HG03354 (cell line): ENCODE results near the gene ZSCAN5C.
"Not testable (repeated sequence)": the region's sequence is repeated elsewhere in the genome, so short reads cannot be mapped to it uniquely, and the experiment has no call there.

Source experiments
- ATAC-seq: cut with Tn5 transposase; IDR thresholded peaks from one replicate; pipeline ENCODE4 v1.9.1; 2021; ENCODE audit warnings: mild to moderate bottlenecking; ENCODE audit not compliant: unreplicated experiment, poor library complexity, severe bottlenecking

The ZSCAN5C gene, protein sequence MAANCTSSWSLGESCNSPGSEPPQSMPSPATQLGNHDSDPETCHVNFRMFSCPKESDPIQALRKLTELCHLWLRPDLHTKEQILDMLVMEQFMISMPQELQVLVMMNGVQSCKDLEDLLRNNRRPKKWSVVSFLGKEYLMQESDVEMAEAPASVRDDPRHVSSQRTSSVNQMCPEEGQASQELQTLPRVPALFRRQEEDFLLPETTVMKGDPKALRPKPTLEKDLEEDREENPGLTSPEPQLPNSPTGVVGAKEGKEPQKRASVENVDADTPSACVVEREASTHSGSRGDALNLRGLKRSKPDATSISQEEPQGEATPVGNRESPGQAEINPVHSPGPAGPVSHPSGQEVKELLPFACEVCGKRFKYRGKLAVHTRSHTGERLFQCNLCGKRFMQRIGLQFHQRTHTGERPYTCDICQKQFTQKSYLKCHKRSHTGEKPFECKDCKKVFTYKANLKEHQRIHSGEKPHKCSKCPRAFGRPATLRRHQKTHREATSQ

DNA sequence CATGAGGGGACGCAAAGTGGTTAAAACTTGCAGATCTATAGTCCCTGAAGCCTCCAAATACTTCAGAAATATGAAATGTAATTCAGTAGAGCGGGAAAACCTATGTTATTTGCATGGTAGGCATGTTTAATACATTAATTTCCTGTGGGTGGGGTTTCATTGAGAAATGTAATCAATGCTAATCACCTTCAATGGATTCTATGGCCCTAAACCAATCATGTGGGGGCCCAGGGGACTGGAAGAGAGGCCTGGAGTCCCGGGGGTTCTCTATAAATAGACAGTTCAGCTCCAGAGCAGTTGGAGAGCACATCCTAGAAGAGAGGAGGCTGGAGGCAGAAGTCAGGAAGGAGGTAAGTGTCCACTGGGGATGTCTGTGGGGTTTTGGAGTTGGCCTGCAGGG is at the start of gene ZSCAN5C:
Gene ZSCAN5C (plus strand): TSS at position 301 of the 400 bp plus-strand sequence. CDS start 3,641 bp downstream, outside the sequence.
- no peak for ATAC-seq

DNA sequence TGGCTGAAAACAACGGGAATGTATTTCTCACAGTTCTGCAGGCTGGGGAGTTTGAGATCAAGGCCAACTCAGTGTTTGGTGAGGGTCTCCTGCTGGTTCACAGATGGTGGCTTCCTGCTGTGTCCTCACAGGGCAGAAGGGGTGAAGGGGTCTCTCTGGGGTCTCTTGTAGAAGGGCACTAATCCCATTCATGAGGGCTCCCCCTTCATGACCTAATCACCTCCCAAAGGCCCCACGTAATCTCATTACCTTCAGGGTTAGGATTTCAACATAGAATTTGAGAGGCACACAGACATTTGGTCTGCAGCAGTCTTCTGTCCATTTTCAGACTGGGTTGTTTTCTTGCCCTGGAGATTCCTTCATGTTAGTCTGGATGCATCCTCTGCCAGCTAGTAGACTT is 49.4 kb upstream of the ZSCAN5C start:
- no peak for ATAC-seq

DNA sequence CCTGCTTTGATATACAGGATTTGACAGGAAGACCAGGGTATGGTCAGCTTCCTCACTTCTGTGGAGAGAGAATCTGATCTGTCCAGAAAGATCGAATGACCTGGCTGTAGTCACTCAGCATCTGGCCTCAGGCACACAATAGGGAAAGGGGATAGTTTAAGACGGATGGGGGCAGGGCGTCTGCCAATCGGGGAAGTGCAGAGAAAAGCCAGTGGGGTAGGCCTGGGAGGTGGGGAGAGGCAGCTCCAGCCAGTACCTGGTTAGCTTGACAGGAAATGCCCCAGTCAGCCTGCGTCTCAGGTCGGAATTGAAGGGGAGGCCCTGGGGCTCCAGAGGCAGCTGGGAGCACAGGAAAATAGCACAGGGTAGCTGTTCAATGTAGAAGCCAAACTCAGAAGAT is 48.6 kb upstream of the ZSCAN5C start:
- no peak for ATAC-seq

DNA sequence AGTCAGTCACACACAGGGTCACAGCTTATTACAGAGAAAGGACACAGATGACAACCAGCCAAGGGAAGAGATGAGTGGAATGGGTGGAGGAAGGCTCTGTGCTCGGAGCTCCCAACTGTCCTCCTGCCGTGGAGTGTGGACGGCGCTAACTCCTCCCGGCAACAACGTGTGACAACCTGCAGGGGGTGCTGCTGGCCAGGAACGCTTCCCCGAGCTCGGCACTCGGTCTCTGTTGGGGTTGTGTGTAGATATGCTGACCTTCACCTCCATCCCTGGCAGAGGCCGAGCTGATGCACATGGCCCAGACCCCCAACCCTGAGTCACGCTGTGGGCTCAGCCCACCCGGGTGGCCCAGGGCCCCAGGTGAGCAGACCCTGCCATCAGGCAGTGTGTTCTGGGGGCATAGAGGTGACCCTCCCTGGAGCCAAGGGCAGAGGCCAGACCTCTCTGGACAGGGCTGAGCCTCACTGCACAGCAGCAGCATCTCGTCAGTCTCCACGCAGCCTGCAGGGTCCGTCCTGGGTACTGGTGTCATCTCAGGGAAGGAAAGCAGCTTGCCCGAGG is 46.9 kb upstream of the ZSCAN5C start:
- no peak for ATAC-seq

DNA sequence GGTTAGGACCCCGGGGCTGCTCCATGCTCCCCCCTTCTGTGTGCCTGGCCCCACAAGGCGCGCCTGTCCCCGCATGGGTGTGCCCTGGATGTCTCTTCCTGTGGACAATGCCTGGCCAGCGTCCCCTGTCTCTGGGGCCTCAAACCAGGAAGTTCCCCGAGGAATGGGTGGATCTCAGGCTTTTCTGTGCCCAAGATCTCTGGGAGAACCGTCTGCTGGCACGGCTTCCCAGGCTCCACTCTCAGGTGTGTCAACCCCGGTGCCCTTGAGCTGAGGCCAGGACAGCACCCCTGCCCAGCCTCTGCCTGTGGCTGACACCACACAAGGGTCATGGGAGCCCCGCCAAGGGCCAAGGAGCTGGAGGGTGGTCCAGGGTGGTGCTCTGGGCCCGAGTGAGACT is 45.3 kb upstream of the ZSCAN5C start:
- no peak for ATAC-seq

DNA sequence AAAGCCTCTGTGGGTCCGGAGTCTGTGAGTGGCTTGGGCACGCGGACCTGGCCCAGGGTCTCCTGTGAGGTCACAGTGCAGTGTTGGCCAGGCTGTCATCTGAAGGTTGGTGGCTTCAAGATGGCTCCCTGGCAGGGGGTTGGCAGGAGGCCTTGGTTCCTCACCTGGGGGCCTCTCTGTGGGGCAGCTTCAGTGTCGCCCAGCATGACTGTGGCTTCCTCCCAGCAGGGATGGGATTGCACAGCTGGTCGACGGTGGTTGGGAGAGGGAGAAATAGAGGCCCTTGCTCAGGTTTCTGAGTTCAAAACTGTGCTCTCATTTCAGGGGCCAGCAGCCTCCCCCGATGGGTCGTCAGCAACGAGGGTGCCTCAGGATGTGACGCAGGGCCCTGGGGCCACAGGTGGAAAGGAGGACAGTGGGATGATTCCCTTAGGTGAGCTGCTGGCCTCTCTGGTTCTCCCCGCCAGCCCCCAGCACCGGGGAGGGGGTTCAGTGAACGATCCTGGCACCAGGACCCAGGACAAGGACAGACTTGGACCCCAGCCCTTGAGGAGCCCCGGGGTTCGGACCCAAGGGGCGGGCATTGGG is 43.8 kb upstream of the ZSCAN5C start:
- no peak for ATAC-seq

DNA sequence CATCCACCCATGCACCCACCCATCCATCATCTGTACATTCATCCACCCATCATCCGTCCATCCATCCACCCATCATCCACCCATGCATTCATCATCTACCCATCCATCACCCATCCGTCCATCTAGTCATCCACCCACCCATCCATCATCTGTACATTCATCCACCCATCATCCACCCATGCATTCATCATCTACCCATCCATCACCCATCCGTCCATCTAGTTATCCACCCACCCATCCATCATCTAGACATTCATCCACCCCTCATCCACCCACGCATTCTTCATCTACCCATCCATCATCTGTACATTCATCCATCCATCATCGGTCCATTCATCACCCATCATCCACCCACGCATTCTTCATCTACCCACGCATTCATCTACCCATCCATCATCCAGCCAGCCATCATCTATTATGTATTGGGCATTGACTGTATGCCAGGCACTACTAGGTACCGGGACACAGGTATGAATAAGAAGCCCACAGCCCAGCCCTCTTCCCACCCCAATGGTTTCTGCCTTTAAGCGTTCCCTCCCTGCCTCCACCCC is 43.0 kb upstream of the ZSCAN5C start:
- no peak for ATAC-seq

DNA sequence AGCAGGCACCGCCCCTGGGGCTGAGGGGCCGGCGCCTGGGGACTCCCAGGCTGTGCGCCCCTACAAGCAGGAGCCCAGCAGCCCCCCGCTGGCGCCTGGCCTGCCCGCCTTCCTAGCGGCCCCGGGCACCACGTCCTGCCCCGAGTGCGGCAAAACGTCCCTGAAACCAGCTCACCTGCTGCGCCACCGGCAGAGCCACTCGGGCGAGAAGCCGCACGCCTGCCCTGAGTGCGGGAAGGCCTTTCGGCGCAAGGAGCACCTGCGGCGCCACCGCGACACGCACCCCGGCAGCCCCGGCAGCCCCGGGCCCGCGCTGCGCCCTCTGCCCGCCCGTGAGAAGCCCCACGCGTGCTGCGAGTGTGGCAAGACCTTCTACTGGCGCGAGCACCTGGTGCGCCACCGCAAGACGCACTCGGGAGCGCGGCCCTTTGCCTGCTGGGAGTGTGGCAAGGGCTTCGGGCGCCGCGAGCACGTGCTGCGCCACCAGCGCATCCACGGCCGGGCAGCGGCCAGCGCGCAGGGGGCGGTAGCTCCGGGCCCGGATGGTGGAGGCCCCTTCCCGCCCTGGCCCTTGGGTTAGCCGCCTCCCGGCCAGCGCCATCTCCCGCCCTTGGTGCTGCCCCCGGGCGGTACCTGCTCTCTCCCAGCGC is 42.3 kb upstream of the ZSCAN5C start:
- no peak for ATAC-seq

DNA sequence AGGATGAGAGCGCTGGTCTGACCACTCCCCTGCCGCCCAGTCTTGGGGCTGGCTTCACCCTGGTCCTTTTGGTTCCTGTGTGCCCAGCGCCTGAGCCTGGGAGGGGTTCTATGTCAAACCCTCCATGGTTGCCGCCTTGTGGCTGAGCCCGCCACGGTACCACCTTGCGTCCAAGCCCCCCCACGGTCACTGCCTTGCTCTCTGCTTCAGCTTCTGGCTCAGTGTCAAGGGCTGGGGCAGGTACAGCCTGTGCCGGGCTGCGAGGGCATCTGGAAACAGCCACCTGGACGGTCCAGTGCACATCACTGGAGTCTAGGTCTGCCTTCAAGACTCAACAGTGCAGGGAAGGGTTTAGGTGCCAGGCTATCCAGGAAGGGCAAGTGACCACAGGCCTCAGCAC is 40.5 kb upstream of the ZSCAN5C start:
- ATAC-seq: no peak

DNA sequence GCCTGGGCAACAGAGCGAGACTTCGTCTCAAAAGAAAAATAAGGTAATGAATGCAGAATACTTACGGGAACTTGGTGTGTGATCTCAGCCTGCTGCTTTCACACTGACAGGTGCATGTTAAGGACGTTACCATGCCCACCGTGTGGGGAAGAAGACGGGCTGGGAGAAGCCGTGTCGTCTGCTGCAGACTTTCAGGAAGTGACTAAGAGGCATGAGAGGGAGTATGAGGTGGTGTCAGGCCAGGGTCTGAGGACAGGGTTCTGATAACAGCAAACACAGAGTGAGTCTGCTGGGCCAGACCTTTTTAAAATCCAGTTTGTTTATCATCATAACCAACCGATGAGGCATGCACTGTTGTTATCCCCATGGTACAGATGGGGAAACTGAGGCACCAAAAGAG is 39.8 kb upstream of the ZSCAN5C start:
- ATAC-seq: no peak

DNA sequence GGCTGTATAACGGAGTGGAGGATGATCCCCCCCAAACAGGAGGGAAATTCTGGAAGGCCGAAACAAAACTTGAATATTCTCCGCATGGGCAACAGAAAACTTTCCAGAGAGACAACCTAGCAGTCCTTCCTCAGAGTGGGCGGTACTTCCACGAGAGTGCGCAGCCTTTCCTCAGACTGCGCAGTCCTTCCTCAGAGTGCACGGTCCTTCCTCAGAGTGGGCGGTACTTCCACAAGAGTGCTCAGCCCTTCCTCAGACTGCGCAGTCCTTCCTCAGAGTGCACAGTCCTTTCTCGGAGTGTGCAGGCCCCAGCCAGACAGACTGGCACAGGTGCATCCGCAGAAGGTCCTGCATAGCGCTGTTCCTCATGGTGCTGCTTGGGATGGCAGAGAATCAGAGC is 39.0 kb upstream of the ZSCAN5C start:
- no peak for ATAC-seq

DNA sequence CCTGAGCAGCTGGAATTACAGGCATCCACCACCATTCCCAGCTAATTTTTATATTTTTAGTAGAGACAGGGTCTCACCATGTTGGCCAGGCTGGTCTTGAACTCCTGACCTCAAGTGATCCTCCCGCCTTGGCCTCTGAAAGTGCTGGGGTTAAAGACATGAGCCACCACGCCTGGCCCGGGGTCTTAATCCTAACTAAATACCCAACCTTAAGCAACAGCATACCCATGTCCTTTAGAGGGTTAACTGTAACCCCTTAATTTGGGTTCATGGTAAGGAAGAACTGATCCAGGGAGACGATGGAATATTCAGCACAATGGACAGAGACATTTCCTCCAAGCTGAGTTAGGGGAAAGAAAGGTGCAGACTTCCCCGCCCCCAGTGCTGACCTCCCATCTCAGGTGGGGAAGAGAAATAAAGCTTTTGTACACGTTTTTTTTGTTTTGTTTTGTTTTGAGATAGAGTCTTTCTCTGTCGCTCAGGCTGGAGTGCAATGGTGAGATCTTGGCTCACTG is 35.0 kb upstream of the ZSCAN5C start:
- no peak for ATAC-seq

DNA sequence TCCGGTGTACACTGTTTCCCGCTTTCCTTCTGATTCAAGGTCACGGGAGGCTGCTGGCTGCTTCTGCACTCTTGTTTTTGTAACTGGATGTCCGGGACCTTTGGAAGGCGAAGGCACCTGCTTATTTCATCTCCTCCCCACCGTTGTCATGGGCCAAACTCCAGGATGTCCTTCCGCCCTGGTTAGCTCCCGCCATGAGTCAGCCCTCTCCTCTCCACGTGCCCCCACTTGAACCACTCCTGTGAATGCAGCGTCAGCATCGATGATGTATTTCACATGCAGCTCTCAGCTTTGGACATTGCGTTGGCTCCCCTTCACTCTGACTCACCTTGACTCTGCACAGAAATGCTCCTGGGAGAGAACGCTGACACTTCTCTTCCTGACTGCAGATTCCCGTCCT is 31.8 kb upstream of the ZSCAN5C start:
- no peak for ATAC-seq

DNA sequence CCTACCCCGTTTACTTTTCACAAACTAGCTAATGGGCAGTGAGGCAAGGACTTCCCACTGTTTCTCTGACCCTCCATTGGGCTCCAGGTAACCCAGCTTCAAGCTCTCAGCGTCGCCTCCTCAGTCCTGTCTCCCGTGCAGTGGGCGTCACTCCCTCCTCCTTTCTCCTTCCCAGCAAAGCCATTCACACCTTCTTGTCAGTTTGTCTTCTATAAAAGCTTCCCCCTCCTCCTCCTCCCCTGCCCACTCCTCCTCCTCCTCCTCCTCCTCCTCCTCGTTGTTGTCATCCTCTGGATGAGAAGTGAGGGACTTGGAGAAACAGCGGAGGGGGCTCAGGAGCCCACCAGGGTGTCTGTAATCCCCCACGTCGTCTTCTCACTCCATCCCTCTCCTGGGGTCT is 28.0 kb upstream of the ZSCAN5C start:
- no peak for ATAC-seq

DNA sequence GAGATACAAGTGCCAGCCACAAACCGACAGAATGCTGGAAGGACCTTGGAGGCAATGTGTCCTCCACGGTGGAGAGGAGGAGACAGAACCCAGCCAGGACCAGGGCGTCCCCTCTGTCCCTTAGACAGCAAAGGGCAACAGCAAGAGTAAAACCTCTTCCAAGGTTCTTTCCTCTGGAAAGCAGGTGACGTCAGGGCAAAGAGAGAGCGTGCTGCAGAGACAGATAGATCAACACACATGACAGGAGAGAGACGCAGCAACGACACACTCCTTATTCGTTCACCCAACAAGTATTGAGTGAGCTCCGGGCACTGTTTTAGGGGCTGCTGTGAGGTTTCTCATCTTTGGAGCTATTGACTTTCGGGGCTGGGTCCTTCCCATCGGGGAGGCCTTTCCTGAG is 27.5 kb upstream of the ZSCAN5C start:
- no peak for ATAC-seq

DNA sequence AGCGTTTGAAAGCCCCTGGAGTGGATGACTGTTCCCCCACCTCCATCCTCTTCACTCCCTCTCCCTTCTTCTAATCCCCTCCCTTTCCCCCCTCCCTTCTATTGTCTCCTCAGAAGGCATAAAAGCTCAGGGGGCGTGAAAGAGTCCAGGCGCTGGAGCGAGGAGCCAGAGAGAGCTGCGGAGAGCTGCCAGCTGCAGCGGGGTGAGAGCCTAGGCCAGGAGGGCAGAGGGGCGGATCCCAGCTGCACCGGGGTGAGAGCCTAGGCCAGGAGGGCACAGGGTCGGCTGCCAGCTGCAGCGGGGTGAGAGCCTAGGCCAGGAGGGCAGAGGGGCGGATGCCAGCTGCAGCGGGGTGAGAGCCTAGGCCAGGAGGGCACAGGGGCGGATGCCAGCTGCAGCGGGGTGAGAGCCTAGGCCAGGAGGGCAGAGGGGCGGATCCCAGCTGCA is 26.2 kb upstream of the ZSCAN5C start, which contains the start of gene GALP:
Gene GALP (plus strand): TSS at position 148 of the 447 bp plus-strand sequence. CDS start 1,101 bp downstream, outside the sequence.
- ATAC-seq: not testable (repeated sequence)

DNA sequence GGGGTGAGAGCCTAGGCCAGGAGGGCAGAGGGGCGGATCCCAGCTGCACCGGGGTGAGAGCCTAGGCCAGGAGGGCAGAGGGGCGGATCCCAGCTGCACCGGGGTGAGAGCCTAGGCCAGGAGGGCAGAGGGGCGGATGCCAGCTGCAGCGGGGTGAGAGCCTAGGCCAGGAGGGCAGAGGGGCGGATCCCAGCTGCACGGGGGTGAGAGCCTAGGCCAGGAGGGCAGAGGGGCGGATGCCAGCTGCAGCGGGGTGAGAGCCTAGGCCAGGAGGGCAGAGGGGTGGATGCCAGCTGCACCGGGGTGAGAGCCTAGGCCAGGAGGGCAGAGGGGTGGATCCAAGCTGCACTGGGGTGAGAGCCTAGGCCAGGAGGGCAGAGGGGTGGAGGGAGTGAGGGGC is 25.8 kb upstream of the ZSCAN5C start:
- not testable (repeated sequence) for ATAC-seq

DNA sequence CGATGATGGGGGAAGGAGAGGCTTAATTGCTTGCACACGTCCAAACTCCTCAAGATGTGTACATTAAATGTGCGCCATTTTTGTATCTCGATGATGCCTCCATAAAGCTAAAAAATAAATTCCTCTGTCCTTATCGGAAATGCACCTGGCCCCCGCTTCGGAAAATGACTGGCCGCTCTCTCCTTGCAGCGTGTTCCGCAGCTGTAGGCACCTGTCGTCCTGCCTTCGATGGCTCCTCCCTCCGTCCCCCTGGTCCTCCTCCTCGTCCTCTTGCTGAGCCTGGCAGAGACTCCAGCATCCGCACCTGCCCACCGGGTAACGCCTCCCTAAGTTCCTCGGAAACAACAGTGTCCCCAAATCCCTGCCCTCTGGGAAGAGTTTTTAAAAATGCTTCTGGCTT is 25.2 kb upstream of the ZSCAN5C start:
- ATAC-seq: no peak

DNA sequence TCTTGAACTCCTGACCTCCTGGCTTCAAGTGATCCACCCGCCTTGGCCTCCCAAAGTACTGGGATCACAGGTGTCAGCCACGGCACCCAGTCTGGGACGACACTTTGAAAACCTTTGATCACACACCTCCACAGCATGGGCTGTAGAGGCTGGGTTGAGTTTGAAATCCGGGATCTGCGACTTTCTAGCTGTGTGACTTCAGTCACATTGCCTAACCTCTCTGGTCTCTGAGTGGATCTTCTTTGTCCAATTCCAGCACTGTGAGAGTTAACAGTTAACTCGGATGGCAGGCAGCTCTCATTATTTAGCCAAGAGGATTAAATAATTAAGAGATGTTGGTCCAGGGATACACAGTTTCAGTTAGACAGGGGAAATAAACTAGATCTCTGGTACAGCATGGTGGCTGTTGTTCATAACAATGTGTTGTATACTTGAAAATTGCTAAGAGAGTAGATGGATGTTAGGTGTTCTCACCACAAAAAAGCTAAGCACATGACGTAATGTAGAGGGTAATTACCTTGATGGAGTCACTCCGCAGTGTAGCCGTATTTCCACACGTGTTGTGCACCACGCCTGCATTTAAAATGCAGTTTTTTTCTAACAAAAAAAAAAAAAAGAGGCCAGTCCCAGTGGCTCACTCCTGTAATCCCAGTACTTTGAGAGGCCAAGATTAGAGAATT is 24.4 kb upstream of the ZSCAN5C start:
- no peak for ATAC-seq
